ENCODE results near the gene HECTD4. TPM values are rescaled to one million over a fixed set of nuclear protein-coding genes. Genes with fewer than 3 reads are reported as not detected.

HECTD4 gene
- total and polyA plus RNA-seq, 9 donors: 25.5 to 73.1 (median 45.1) TPM

DNA sequence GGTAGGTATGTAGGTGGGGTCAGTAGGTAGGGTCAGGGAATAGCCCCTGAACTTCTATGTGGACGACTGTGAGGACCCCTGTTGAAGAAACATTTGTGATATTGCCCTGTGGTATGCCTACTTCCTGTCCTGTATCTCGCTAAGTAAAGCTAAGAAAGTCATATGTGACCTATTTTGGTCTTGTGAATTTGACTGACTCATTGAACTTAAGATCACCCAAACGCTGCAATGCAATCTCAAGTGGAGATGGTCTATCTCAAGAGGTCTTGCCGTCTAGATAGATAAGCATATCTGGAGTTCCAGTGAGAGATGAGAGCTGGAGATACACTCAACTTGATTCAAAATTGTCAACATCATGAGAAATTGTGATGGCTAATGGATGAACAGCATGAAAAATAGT is 183.1 kb downstream of the HECTD4 start:
- Histone ChIP-seq H3K27me3 (ENCODE audit: control insufficient read depth, insufficient read depth, low read length) (no peaks in the 10 kb centered on the region), H3K36me3 (ENCODE audit: control insufficient read depth, insufficient read depth, low read length) (peaks cover 66% of the 10 kb centered on the region), H3K4me3 (ENCODE audit: low read length) (no peak overlapping the region), H3K9me3 (replicated peaks; ENCODE audit: control insufficient read depth, low read depth, low read length) (no peaks in the 10 kb centered on the region), H3K4me1 (ENCODE audit: control insufficient read depth, insufficient read depth, low read length) (no peaks in the 10 kb centered on the region), H3K27ac (ENCODE audit: low read length) (no peak overlapping the region)
- no peak for DNase-seq
- 78% methylated on average over 2 of the region's 4 CpGs for WGBS (ENCODE audit: insufficient coverage)

- WGBS (ENCODE audit: insufficient coverage): 63% methylated on average over 5 of the region's 9 CpGs
- Histone ChIP-seq H3K27me3 (ENCODE audit: control insufficient read depth, insufficient read depth, low read length) (no peaks in the 10 kb centered on the region), H3K4me3 (ENCODE audit: low read length) (no peak overlapping the region), H3K27ac (ENCODE audit: low read length) (no peak overlapping the region), H3K4me1 (ENCODE audit: control insufficient read depth, insufficient read depth, low read length) (no peaks in the 10 kb centered on the region), H3K9me3 (replicated peaks; ENCODE audit: control insufficient read depth, low read depth, low read length) (no peaks in the 10 kb centered on the region), H3K36me3 (ENCODE audit: control insufficient read depth, insufficient read depth, low read length) (peaks cover 70% of the 10 kb centered on the region)
- peak; percentile 44 for DNase-seq
Observed at GRCh38 chr12:112198120-112198733, 184.0 kb downstream of the HECTD4 start.

DNA sequence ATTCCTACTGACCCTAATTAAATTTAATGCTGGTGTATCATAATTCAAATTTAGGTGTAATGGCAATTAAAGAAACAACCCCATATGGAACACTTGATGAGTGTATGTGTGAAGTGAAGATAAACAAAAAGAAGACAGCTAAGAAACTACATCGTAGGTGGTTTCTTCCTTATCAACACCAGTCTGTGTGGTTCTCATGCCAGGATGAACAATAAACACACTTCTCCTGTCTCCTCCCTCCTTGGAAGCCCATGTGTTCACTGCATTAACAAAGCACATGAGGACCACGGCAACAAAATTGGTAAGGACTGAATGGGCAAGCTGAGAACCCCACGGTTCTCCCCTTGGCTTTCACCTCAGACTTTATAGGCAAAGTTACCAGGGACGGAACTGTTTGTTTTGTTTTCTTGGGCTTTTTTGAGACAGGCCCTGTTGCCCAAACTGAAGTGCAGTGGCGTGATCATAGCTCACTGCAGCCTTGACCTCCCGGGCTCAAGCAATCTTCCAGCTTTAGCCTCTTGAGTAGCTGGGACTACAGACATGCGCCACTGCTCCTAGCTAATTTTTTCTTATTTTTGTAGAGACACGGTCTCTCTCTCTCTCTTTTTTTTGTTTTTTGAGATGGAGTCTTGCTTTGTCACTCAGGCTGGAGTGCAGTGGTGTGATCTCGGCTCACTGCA is 185.9 kb downstream of the HECTD4 start:
- H3K4me3 ChIP-seq (ENCODE audit: low read length): no peak overlapping the region
- peaks cover 81% of the 10 kb centered on the region for H3K36me3 ChIP-seq (ENCODE audit: control insufficient read depth, insufficient read depth, low read length)
- WGBS (ENCODE audit: insufficient coverage): 86% methylated on average over 5 of the region's 9 CpGs
- no peak overlapping the region for H3K27ac ChIP-seq (ENCODE audit: low read length)
- no peaks in the 10 kb centered on the region for H3K4me1 ChIP-seq (ENCODE audit: control insufficient read depth, insufficient read depth, low read length)
- no peaks in the 10 kb centered on the region for H3K9me3 ChIP-seq (replicated peaks; ENCODE audit: control insufficient read depth, low read depth, low read length)
- H3K27me3 ChIP-seq (ENCODE audit: control insufficient read depth, insufficient read depth, low read length): no peaks in the 10 kb centered on the region
- no peak for DNase-seq

- Histone ChIP-seq H3K36me3 (ENCODE audit: control insufficient read depth, insufficient read depth, low read length) (peaks cover 79% of the 10 kb centered on the region), H3K27me3 (ENCODE audit: control insufficient read depth, insufficient read depth, low read length) (no peaks in the 10 kb centered on the region), H3K4me3 (ENCODE audit: low read length) (no peak overlapping the region), H3K4me1 (ENCODE audit: control insufficient read depth, insufficient read depth, low read length) (no peaks in the 10 kb centered on the region), H3K27ac (ENCODE audit: low read length) (no peak overlapping the region), H3K9me3 (replicated peaks; ENCODE audit: control insufficient read depth, low read depth, low read length) (no peaks in the 10 kb centered on the region)
- no peak for DNase-seq
- 97% methylated on average over 15 of the region's 20 CpGs for WGBS (ENCODE audit: insufficient coverage)
Observed at GRCh38 chr12:112194601-112195247, 187.5 kb downstream of the HECTD4 start.

DNA sequence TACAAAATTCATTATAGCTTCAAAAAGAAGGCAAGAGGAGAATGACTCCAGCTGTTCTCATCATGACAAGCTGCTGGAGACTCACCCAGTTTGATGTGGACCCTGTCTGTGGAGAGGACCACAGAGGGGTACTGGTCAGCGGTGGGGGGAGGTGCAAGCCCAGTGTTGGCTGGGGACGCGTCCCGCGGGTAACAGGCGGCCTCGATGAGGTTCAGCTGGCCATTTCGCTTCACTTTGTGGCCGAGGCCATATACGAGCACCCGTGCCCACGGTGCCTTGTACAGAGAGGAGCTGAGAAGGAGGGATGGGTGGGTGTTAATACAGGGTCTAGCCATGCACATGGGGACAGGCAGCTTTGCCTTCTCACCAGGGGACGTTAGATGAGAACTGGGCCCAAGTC is 189.8 kb downstream of the HECTD4 start:
- H3K27me3 ChIP-seq (ENCODE audit: control insufficient read depth, insufficient read depth, low read length): no peaks in the 10 kb centered on the region
- no peaks in the 10 kb centered on the region for H3K9me3 ChIP-seq (replicated peaks; ENCODE audit: control insufficient read depth, low read depth, low read length)
- H3K27ac ChIP-seq (ENCODE audit: low read length): no peak overlapping the region
- H3K4me1 ChIP-seq (ENCODE audit: control insufficient read depth, insufficient read depth, low read length): no peaks in the 10 kb centered on the region
- WGBS (ENCODE audit: insufficient coverage): 90% methylated on average over 11 of the region's 13 CpGs
- DNase-seq: no peak
- peaks cover 78% of the 10 kb centered on the region for H3K36me3 ChIP-seq (ENCODE audit: control insufficient read depth, insufficient read depth, low read length)
- H3K4me3 ChIP-seq (ENCODE audit: low read length): no peak overlapping the region

DNA sequence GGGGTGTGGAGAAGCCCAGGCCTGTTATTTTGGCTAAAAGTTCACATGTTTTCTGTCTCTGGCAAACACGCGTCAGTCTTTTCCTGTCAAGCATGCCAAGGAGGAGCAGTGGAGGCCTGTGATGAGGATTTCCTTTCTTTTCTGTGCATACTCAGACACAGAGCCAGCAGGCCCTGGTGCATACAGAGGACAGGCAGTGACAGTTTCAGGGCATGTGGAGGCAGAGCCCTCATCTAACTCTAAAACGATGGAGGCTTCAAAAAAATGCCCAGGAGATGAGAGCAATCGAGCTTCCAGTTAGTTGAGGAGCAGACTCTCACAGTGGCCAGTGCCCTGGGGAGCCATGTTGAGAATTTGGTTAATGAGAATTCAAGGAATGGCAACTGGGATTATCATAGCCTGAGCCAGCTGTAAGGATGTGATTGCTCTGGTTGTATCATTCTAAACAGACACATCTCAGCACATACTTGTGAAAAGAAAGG is 190.3 kb downstream of the HECTD4 start:
- WGBS (ENCODE audit: insufficient coverage): 58% methylated on average over 4 of the region's 4 CpGs
- Histone ChIP-seq H3K27ac (ENCODE audit: low read length) (no peak overlapping the region), H3K36me3 (ENCODE audit: control insufficient read depth, insufficient read depth, low read length) (peaks cover 76% of the 10 kb centered on the region), H3K9me3 (replicated peaks; ENCODE audit: control insufficient read depth, low read depth, low read length) (no peaks in the 10 kb centered on the region), H3K4me1 (ENCODE audit: control insufficient read depth, insufficient read depth, low read length) (no peaks in the 10 kb centered on the region), H3K4me3 (ENCODE audit: low read length) (no peak overlapping the region), H3K27me3 (ENCODE audit: control insufficient read depth, insufficient read depth, low read length) (no peaks in the 10 kb centered on the region)
- peak; percentile 72 for DNase-seq

DNA sequence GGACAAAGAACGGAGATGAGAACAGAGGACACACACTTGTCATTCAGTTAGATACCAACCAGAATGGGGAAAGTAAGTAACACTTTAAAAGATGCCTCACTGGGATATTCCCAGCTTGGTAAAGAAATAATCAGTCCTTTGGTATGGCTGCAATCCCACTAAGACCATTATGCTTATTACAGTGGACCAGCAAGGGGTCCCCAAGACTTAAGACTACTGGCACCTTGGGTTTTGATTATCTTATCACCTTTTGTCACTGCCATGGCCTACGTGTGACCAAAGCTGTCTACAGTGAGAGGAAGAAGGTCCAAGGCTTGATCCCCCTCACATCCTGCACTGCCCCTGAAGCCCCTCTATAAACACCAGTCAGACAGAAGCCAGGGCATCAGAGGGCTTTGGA is 191.0 kb downstream of the HECTD4 start:
- Histone ChIP-seq H3K36me3 (ENCODE audit: control insufficient read depth, insufficient read depth, low read length) (peaks cover 71% of the 10 kb centered on the region), H3K27ac (ENCODE audit: low read length) (no peak overlapping the region), H3K9me3 (replicated peaks; ENCODE audit: control insufficient read depth, low read depth, low read length) (no peaks in the 10 kb centered on the region), H3K27me3 (ENCODE audit: control insufficient read depth, insufficient read depth, low read length) (no peaks in the 10 kb centered on the region), H3K4me1 (ENCODE audit: control insufficient read depth, insufficient read depth, low read length) (no peaks in the 10 kb centered on the region), H3K4me3 (ENCODE audit: low read length) (no peak overlapping the region)
- no peak for DNase-seq
- 50% methylated on average over 1 of the region's 2 CpGs for WGBS (ENCODE audit: insufficient coverage)

DNA sequence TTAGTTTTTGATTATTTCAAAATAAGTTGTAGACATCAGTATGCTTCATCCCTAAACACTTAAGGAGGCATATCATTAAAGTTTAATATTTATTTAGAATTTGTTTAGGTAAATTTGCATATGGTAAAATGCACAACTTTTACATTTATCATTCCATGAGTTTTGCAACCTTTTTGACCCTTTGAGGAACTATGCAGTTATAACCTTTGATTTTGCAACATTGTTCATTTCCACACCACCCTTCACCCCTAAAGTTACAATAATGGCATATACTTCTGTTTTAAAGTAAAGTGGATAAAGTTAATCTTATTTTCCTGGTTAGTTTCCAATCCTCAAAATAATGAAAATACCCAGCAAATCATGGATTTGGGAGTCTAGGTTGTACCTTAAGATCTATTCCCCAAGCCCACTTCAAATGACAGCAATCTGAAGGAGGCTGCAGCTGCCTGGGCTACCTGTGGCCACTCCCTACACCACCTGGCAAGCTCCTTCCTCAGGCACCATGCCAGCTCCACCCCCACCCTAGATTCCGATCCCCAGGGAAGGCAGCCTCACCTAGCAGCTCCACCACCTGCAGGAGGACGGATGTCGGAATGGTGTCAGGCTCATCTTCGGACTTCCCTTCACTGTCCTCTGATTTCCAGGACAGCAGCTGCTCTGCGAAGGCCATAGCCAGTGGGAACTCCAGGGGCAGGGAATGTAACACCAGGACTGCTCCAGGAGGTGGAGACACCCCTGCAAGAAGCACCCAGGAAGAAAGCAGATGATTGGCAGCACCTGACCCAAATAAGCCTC is 191.8 kb downstream of the HECTD4 start:
- Histone ChIP-seq H3K27me3 (ENCODE audit: control insufficient read depth, insufficient read depth, low read length) (no peaks in the 10 kb centered on the region), H3K27ac (ENCODE audit: low read length) (no peak overlapping the region), H3K4me3 (ENCODE audit: low read length) (no peak overlapping the region), H3K9me3 (replicated peaks; ENCODE audit: control insufficient read depth, low read depth, low read length) (no peaks in the 10 kb centered on the region), H3K4me1 (ENCODE audit: control insufficient read depth, insufficient read depth, low read length) (no peaks in the 10 kb centered on the region), H3K36me3 (ENCODE audit: control insufficient read depth, insufficient read depth, low read length) (peaks cover 69% of the 10 kb centered on the region)
- no peak for DNase-seq
- 90% methylated on average over 1 of the region's 5 CpGs for WGBS (ENCODE audit: insufficient coverage)

DNA sequence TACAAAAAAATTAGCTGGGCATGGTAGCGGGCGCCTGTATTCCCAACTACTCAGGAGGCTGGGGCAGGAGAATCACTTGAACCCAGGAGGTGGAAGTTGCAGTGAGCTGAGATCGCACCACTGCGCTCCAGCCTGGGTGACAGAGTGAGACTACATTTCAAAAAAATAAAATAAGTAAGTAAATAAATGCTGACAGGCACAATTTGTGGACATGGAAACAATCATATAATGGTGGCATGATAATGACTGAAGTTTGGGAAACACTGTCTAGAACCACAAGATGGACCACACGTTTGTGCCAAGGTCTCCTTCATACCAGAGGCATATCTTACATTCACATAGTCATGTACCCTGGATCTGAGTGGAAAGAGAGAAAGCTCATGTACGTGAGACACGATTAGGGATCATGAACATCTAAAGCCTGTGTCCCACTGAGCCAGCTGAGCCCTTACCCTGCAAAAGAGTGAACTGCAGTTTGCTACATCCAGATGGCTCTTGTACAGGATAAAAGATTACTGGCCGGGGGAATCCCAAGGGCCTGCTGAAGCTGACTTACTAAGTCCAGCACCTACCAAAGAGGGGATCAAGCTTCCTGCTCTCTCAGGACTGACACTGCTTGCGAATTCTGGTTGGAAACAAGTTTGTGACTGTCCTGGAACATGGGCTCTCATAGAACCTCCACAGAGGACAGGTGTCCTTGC is 194.0 kb downstream of the HECTD4 start:
- WGBS (ENCODE audit: insufficient coverage): 66% methylated on average over 4 of the region's 9 CpGs
- no peak overlapping the region for H3K27ac ChIP-seq (ENCODE audit: low read length)
- no peaks in the 10 kb centered on the region for H3K27me3 ChIP-seq (ENCODE audit: control insufficient read depth, insufficient read depth, low read length)
- H3K4me1 ChIP-seq (ENCODE audit: control insufficient read depth, insufficient read depth, low read length): no peaks in the 10 kb centered on the region
- peaks cover 69% of the 10 kb centered on the region for H3K36me3 ChIP-seq (ENCODE audit: control insufficient read depth, insufficient read depth, low read length)
- H3K4me3 ChIP-seq (ENCODE audit: low read length): no peak overlapping the region
- DNase-seq: no peak
- H3K9me3 ChIP-seq (replicated peaks; ENCODE audit: control insufficient read depth, low read depth, low read length): no peaks in the 10 kb centered on the region

Data from muscle of leg (tissue), 11 donors.